Hepatocyte (in vitro differentiated cells): ENCODE data around the gene ADAMTS15.

Experiments
- EZH2 ChIP-seq: fragments of 200-600 bp; sonication (generic); IDR thresholded peaks from 2 replicates; pipeline ENCODE4 v1.6.1; 2016; ENCODE audit warnings: antibody characterized with exemption, mild to moderate bottlenecking, borderline replicate concordance
- TF ChIP-seq, protein P1 (sequence below): fragments of 200-600 bp; sonication (generic); IDR thresholded peaks from 2 replicates; pipeline ENCODE4 v1.5.1; 2016; ENCODE audit warnings: antibody characterized with exemption, mild to moderate bottlenecking; ENCODE audit not compliant: poor library complexity

DNA sequence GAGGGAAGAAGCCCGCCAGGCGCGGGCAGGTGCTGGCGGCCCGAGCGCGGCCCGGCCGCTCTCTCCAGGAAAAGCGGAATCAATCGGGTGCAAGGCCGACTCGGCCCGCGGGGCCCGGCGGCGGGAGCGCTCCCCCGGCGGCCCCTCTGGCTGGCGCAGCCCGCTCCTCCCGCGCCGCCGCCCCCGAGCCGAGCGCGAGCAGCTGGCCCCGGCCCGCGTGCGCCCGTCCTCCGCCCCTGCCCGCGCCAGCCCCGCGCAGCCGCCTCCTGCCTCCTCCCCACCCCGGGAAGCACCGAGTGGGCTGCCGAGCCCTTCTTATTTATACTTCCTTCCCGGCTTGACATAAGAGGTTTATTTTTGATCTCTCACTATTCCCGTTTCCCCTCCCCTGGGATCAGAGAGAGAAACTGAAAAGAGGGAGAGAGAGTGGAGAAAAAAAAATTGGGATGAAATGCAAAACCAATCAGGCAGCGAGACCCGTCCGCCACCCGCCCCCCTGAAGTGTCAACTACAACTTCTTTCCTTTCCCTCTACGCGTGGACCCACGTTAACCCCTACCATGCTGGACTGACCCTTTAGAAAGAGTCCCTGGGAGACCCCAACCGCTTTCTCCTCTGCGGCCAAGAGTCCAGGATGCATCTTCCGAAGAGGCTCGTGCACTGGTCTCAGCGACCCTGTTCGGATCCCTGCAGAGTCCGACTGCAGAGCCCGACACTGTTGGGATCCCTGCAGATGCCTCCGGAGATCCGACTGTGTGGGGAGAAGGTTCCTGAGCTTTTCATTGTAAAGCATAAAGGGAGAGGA lies 19.9 kb upstream of the ADAMTS15 start, which contains the start of gene ADAMTS8:
- TF ChIP-seq, protein P1, sequence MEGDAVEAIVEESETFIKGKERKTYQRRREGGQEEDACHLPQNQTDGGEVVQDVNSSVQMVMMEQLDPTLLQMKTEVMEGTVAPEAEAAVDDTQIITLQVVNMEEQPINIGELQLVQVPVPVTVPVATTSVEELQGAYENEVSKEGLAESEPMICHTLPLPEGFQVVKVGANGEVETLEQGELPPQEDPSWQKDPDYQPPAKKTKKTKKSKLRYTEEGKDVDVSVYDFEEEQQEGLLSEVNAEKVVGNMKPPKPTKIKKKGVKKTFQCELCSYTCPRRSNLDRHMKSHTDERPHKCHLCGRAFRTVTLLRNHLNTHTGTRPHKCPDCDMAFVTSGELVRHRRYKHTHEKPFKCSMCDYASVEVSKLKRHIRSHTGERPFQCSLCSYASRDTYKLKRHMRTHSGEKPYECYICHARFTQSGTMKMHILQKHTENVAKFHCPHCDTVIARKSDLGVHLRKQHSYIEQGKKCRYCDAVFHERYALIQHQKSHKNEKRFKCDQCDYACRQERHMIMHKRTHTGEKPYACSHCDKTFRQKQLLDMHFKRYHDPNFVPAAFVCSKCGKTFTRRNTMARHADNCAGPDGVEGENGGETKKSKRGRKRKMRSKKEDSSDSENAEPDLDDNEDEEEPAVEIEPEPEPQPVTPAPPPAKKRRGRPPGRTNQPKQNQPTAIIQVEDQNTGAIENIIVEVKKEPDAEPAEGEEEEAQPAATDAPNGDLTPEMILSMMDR = no peak
- peak; percentile 87 for TF ChIP-seq EZH2
